Thymus (tissue), 11 donors: ENCODE results near the gene CRKL. TPM values are rescaled to one million over a fixed set of nuclear protein-coding genes. Genes with fewer than 3 reads are reported as not detected.
A peak's percentile ranks its signal among the peaks of the same experiment; 100 is the strongest.
"Not testable (repeated sequence)": the region's sequence is repeated elsewhere in the genome, so short reads cannot be mapped to it uniquely, and the experiment has no call there.

ENCODE experiments used
- DNase-seq, 9 donors: peaks; one replicate each; pipeline ENCODE4 v3.0.0-alpha.2; 2013; ENCODE audit warnings: low spot score in 9 of 9, low read depth in 6 of 9, missing footprints in 1 of 9
- H3K27ac ChIP-seq, 2 donors: one replicate each; pipeline ENCODE4 v1.5.1; 2013; ENCODE audit warnings: control low read depth in 1 of 2, low read depth in 1 of 2, low read length in 1 of 2, mild to moderate bottlenecking in 1 of 2, moderate library complexity in 1 of 2
- H3K27me3 ChIP-seq, 2 donors: one replicate each; pipeline ENCODE4 v1.5.1; 2013; ENCODE audit warnings: low read length in 1 of 2; ENCODE audit not compliant: control insufficient read depth in 2 of 2, insufficient read depth in 1 of 2
- H3K36me3 ChIP-seq, 2 donors: one replicate each; pipeline ENCODE4 v1.5.1; 2013; ENCODE audit warnings: low read length in 1 of 2, mild to moderate bottlenecking in 1 of 2, moderate library complexity in 1 of 2; ENCODE audit not compliant: control insufficient read depth in 2 of 2, insufficient read depth in 2 of 2
- H3K4me1 ChIP-seq, 2 donors: one replicate each; pipeline ENCODE4 v1.5.1; 2013; ENCODE audit warnings: low read length in 2 of 2; ENCODE audit not compliant: control insufficient read depth in 2 of 2, insufficient read depth in 2 of 2
- H3K4me3 ChIP-seq, 2 donors: one replicate each; pipeline ENCODE4 v1.5.1; 2013; ENCODE audit warnings: low read length in 2 of 2, control low read depth in 1 of 2, mild to moderate bottlenecking in 1 of 2
- H3K9me3 ChIP-seq, 2 donors: one replicate each; pipeline ENCODE4 v1.5.1; 2013; ENCODE audit warnings: low read length in 1 of 2, mild to moderate bottlenecking in 1 of 2; ENCODE audit not compliant: control insufficient read depth in 2 of 2, insufficient read depth in 1 of 2
- WGBS: extraction: QIAGEN DNeasy Blood & Tissue Kit; methylation state at CpG from one replicate; pipeline ENCODE4 v1.1.7; 2013; 5-methylcytosine and 5-hydroxymethylcytosine counted together
- polyA plus RNA-seq: library from polyadenylated mRNA; stranded (reverse); fragments of 200-250 nt; gene quantifications from one replicate; pipeline ENCODE4 v1.2.3, GENCODE V29; 2013
- total RNA-seq: library from RNA; stranded (reverse); fragments of 120-200 nt; gene quantifications from one replicate; pipeline ENCODE4 v1.2.4, GENCODE V29; 2013
- donor health status: healthy.

CRKL gene
- total and polyA plus RNA-seq, 2 donors = 21.9 to 30.7 TPM

DNA sequence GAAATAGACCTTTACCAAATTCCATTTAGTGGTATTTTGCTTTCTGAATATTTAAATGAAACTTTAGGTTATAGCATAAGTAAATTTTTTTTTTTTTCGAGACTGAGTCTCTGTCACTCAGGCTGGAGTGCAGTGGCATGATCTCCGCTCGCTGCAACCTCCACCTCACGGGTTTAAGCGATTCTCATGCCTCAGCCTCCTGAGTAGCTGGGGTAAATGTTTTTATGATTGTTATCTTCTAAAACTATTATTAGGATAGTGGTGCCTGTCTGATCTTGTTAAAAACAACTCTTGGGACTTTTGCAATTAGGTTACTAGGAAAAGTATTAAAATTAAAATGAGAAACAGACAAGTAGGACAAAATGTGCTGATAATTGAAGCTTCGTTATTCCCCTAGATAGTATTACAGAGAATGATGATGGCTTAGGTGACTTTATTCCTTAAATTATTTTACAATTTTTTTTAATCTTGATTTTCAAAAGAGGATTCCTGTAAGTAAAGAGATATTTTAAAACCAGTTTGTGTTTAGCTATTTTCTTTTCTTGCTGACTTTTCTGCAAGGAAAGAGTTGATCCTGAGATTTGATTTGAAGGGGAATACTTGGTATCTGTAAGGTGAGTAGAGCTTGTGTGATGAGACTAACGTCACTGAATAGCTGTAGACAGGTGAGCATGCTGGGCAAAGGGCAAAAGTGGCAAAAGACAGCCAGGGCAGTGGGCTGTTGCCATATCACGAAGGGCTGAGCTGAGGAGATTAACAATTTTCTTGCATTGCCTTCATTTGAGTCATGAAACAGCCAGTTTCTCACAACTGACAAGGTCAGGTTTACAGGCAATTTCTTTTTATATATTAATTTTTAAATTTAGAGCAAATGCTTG is 20.8 kb downstream of the CRKL start:
- no peaks in the 10 kb centered on the region for H3K9me3 ChIP-seq
- H3K27me3 ChIP-seq = no peaks in the 10 kb centered on the region
- DNase-seq = no peak
- H3K36me3 ChIP-seq = peaks cover 48 to 62% of the 10 kb centered on the region in 2 donors
- no peak overlapping the region for H3K4me3 ChIP-seq
- H3K4me1 ChIP-seq = peaks cover 0 to 5% of the 10 kb centered on the region in 2 donors
- WGBS = 96% methylated on average over 8 of the region's 8 CpGs
- H3K27ac ChIP-seq = peak overlapping the region in 1 of 2 donors; percentile 46

- not testable (repeated sequence) for DNase-seq, H3K27me3 ChIP-seq, H3K4me1 ChIP-seq, H3K27ac ChIP-seq, H3K4me3 ChIP-seq, H3K9me3 ChIP-seq
- peaks cover 38 to 59% of the 10 kb centered on the region in 2 donors for H3K36me3 ChIP-seq
- WGBS = 98% methylated on average over 14 of the region's 14 CpGs
These were observed 22.4 kb downstream of the CRKL start for GRCh38 chr22:20939457-20940185.

GRCh38 chr22:20940186-20940651 is 23.0 kb downstream of the CRKL start:
- 97% methylated on average over 3 of the region's 3 CpGs for WGBS
- Histone ChIP-seq H3K4me3 (no peak overlapping the region), H3K4me1 (peaks cover 0 to 5% of the 10 kb centered on the region in 2 donors), H3K9me3 (no peaks in the 10 kb centered on the region), H3K27ac (no peak overlapping the region), H3K27me3 (no peaks in the 10 kb centered on the region), H3K36me3 (peaks cover 34 to 56% of the 10 kb centered on the region in 2 donors)
- DNase-seq = no peak

DNA sequence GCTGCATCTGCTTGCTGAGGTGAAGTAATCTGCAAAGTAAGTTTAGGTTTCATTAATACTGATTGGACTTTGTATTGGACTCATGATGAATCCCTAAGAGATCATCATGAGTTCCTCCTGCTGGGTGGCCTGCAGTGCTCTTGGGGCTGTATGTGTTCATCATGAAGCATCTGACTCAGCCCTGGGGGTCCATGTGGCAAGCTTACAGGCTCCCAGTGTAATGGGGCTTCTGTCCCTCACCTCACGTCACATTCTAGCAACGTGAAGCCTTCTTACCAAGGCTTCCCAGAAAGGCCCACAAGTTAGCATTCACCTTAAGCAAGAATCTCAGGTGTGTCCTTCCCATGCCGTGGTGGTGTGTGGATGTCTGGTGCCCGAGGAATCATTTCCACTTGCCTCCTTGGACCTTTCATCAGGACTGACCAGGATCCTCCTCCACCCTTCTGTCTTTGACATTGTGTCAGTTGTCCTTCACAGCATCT is 23.7 kb downstream of the CRKL start:
- Histone ChIP-seq H3K4me3 (no peak overlapping the region), H3K27me3 (no peaks in the 10 kb centered on the region), H3K36me3 (peaks cover 27 to 53% of the 10 kb centered on the region in 2 donors), H3K4me1 (peaks cover 0 to 5% of the 10 kb centered on the region in 2 donors), H3K27ac (no peak overlapping the region), H3K9me3 (no peaks in the 10 kb centered on the region)
- 93% methylated on average over 4 of the region's 4 CpGs for WGBS
- DNase-seq = no peak

DNA sequence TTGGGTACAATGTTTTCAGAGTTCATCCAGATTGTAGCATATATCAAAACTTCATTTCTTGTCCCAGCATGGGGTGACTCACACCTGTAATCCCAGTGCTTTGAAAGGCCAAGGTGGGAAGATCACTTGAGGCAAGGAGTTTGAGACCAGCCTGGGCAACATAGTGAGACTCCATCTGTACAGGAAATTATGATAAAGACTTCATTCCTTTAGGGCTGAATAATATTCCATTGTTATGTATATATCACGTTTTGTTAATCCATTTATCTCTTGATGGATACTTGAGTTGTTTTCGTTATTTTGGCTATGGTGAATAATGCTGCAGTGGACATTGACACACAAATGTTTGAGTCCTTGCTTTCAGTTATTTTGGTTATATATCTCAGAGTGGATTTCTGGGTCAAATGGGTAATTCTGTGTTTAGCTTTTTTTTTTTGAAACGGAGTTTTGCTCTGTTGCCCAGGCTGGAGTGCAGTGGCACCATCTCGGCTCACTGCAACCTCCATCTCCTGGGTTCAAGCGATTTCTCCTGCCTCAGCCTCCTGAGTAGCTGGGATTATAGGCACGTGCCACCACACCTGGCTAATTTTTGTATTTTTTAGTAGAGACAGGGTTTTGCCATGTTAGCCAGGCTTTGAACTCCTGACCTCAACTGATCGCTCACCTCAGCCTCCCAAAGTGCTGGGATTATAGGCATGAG is 25.1 kb downstream of the CRKL start:
- 97% methylated on average over 7 of the region's 7 CpGs for WGBS
- H3K36me3 ChIP-seq = peaks cover 19 to 46% of the 10 kb centered on the region in 2 donors
- H3K27ac ChIP-seq, H3K27me3 ChIP-seq, H3K4me1 ChIP-seq, H3K4me3 ChIP-seq, H3K9me3 ChIP-seq, DNase-seq: not testable (repeated sequence)

DNA sequence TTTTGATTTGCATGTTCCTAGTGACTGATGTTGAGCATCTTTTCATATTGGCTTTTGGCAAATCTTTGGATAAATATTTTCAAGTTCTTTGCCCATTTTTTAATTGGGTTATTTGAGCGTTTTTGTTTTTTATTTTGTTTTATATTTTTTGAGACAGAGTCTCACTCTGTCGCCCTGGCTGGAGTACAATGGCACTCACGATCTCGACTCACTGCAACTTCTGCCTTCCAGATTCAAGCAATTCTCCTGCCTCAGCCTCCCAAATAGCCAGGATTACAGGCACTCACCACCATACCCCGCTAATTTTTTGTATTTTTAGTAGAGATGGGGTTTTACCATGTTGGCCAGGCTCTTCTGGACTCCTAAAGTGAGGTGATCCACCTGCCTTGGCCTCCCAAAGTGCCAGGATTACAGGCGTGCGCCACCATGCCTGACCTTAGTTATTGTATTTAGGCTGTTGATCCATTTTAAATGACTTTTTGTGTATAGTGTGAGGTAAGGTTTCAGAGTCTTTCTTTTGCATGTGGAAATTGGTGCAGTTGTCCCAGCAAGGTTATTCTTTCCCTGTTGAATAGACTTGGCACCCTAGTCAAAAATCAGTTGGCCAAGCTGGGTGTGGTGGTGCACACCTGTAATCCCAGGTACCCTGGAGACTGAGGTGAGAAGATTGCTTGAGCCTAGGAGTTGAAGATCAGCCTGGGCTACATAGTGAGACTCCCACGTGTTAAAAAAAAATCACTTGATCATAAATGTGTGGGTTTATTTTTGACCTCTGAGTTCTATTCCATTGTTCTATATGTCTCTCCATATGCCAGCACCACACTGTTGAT is 26.1 kb downstream of the CRKL start:
- 99% methylated on average over 8 of the region's 8 CpGs for WGBS
- no peak overlapping the region for H3K27ac ChIP-seq
- DNase-seq = no peak
- H3K9me3 ChIP-seq = no peaks in the 10 kb centered on the region
- no peaks in the 10 kb centered on the region for H3K27me3 ChIP-seq
- no peaks in the 10 kb centered on the region for H3K4me1 ChIP-seq
- H3K36me3 ChIP-seq = peaks cover 17 to 45% of the 10 kb centered on the region in 2 donors
- no peak overlapping the region for H3K4me3 ChIP-seq

DNA sequence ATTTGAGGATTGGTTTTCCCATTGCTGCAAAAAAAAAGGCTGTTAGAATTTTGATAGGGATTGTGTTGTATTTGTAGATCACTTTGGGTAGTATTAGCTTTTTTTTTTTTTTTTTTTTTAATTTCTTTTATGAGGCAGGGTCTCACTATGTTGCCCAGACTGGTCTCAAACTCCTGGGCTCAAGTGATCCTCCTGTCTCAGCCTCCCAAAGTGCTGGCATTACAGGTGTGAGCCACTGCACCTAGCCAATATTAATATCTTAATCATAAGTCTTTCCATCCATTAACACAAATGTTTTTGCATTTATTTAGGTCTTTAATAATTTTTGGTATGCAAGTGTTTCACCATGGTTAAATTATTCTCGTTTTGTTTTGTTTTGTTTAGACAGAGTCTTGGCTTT is 26.8 kb downstream of the CRKL start:
- Histone ChIP-seq H3K9me3 (no peaks in the 10 kb centered on the region), H3K4me1 (peaks cover 0 to 3% of the 10 kb centered on the region in 2 donors), H3K36me3 (peaks cover 17 to 47% of the 10 kb centered on the region in 2 donors), H3K4me3 (no peak overlapping the region), H3K27me3 (no peaks in the 10 kb centered on the region), H3K27ac (no peak overlapping the region)
- WGBS = 92% methylated on average over 1 of the region's 1 CpG
- DNase-seq = no peak

DNA sequence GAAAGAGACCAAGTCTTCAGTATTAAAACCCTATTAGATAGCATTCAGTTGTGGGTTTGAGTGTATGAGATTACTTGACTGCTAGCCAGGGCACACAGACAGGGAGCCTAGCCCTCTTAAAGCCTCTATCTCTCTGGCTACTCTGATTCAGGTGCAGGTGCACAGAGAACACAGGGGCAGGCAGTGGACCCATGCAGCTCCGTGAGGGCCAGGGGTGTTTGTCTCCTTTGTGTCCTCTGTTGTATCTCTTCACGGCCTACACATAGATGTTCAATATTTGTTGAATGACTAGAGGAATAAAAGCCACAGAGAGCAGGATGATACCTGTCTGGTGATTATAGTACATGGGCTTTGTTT is 28.3 kb downstream of the CRKL start:
- DNase-seq = no peak
- Histone ChIP-seq H3K9me3 (no peaks in the 10 kb centered on the region), H3K36me3 (peaks cover 28 to 53% of the 10 kb centered on the region in 2 donors), H3K27ac (no peak overlapping the region), H3K4me3 (no peak overlapping the region), H3K27me3 (no peaks in the 10 kb centered on the region), H3K4me1 (peaks cover 0 to 12% of the 10 kb centered on the region in 2 donors)
- over 99% methylated on average over 2 of the region's 2 CpGs for WGBS
